Measurements from ENCODE around the gene DDX27.

DNA sequence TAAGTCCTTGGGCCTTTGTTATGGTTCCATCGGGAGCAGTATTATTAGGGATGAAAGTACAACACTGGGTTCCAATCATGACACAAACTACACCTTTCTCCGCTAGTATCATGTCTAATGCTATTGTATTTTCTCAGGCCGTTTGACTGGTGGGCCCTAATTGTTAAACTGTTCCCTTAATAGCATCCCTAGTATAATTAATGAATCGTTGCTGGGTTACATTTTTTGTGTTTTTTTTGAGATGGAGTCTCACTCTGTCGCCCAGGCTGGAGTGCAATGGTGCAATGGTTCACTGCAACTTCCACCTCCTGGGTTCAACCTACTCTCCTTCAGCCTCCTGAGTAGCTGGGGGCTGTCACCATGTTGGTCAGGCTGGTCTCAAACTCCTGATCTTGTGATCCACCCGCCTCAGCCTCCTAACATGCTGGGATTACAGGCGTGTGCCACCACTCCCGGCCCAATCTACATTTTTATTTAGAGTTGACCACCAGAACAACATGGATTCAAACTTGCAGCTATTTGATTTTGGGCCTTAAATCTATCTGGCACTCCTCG lies 62.8 kb downstream of the DDX27 start:
- TF ChIP-seq POLR2AphosphoS5 (IDR thresholded peaks at IDR 0.05), result no peak
- TF ChIP-seq, protein P1, sequence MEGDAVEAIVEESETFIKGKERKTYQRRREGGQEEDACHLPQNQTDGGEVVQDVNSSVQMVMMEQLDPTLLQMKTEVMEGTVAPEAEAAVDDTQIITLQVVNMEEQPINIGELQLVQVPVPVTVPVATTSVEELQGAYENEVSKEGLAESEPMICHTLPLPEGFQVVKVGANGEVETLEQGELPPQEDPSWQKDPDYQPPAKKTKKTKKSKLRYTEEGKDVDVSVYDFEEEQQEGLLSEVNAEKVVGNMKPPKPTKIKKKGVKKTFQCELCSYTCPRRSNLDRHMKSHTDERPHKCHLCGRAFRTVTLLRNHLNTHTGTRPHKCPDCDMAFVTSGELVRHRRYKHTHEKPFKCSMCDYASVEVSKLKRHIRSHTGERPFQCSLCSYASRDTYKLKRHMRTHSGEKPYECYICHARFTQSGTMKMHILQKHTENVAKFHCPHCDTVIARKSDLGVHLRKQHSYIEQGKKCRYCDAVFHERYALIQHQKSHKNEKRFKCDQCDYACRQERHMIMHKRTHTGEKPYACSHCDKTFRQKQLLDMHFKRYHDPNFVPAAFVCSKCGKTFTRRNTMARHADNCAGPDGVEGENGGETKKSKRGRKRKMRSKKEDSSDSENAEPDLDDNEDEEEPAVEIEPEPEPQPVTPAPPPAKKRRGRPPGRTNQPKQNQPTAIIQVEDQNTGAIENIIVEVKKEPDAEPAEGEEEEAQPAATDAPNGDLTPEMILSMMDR (IDR thresholded peaks at IDR 0.05), result no peak

All from gastroesophageal sphincter (tissue), 3 donors.